Esophagus muscularis mucosa (tissue), 3 donors: ENCODE measurements around the gene TERB2.

Source experiments
- POLR2A ChIP-seq: fragments of 450-650 bp; IDR thresholded peaks from one replicate; pipeline ENCODE4 v1.6.1; 2017; ENCODE audit warnings: antibody characterized with exemption, moderate library complexity, mild to moderate bottlenecking, low read depth
- TF ChIP-seq, protein P1 (sequence below), 3 experiments: fragments of 200-600 bp in 2 of 3; fragments of 450-650 bp in 1 of 3; sonication (generic) in 2 of 3; IDR thresholded peaks; one replicate each; pipeline ENCODE4 v1.5.1; 2017 to 2019; ENCODE audit warnings: antibody characterized with exemption in 3 of 3, mild to moderate bottlenecking in 2 of 3, moderate library complexity in 1 of 3

DNA sequence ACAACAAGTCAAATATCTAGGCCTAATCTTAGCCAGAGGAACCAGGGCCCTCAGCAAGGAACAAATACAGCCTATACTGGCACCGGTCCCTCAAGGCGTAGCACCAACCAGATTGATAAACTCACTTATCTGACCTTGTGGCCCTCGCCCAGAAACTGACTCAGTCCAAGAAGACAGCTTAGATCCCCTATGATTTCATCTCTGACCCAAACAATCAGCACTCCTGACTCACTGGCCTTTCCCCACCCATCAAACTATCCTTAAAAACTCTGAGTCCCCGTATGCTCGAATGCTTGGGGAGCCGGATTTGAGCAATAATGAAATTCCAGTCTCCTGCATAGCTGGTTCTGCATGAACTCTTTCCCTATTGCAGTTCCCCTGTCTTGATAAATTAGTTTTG lies 64.9 kb downstream of the TERB2 start:
- TF ChIP-seq, protein P1, sequence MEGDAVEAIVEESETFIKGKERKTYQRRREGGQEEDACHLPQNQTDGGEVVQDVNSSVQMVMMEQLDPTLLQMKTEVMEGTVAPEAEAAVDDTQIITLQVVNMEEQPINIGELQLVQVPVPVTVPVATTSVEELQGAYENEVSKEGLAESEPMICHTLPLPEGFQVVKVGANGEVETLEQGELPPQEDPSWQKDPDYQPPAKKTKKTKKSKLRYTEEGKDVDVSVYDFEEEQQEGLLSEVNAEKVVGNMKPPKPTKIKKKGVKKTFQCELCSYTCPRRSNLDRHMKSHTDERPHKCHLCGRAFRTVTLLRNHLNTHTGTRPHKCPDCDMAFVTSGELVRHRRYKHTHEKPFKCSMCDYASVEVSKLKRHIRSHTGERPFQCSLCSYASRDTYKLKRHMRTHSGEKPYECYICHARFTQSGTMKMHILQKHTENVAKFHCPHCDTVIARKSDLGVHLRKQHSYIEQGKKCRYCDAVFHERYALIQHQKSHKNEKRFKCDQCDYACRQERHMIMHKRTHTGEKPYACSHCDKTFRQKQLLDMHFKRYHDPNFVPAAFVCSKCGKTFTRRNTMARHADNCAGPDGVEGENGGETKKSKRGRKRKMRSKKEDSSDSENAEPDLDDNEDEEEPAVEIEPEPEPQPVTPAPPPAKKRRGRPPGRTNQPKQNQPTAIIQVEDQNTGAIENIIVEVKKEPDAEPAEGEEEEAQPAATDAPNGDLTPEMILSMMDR (IDR thresholded peaks at IDR 0.05) = no peak
- TF ChIP-seq POLR2A = no peak
